Inflammatory macrophage (primary cell): ENCODE results near the gene AGTRAP.

Source experiments
- DNase-seq, 2 donors: peaks; one replicate each; pipeline ENCODE4 v3.0.0-alpha.2; 2020 to 2022

AGTRAP gene

DNA sequence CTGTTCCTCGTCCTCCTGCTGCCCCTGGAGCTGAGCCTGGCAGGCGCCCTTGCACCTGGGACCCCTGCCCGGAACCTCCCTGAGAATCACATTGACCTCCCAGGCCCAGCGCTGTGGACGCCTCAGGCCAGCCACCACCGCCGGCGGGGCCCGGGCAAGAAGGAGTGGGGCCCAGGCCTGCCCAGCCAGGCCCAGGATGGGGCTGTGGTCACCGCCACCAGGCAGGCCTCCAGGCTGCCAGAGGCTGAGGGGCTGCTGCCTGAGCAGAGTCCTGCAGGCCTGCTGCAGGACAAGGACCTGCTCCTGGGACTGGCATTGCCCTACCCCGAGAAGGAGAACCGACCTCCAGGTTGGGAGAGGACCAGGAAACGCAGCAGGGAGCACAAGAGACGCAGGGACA, 29.6 kb upstream of the AGTRAP start:
- DNase-seq = no peak

DNA sequence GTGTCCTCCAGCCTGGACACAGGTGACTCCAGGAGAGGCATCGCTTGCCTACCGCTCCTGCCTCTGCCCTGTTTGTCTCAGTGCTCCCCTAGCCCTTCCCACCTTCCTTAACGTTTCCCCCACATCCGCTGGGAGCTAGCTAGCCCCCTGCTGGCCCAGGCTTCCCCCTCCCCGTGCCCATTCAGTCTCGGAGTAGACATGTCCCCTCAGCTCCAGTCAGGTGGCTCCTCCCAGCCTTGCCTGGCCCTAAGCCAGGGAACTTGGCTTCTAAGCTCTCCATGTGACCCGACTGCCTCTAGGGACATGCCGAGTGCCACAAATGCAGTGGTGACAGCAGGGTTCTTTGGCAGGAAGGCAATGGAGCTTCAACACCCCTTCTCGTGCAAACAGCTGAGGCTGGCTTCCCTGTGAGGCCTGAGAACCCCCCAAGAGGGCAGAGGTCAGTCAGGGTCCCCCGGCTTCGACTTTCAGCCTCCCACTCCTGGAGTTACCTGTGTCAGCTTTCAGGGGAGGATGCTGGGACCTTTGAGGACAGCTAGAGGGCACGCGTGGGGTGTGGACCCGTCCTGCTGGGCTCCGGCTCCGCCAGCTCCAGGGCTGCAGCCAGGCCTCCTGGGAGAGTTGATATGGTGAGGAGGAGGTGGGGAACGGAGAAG, 28.2 kb upstream of the AGTRAP start:
- DNase-seq = peak in 1 of 2 donors; percentile 64

DNA sequence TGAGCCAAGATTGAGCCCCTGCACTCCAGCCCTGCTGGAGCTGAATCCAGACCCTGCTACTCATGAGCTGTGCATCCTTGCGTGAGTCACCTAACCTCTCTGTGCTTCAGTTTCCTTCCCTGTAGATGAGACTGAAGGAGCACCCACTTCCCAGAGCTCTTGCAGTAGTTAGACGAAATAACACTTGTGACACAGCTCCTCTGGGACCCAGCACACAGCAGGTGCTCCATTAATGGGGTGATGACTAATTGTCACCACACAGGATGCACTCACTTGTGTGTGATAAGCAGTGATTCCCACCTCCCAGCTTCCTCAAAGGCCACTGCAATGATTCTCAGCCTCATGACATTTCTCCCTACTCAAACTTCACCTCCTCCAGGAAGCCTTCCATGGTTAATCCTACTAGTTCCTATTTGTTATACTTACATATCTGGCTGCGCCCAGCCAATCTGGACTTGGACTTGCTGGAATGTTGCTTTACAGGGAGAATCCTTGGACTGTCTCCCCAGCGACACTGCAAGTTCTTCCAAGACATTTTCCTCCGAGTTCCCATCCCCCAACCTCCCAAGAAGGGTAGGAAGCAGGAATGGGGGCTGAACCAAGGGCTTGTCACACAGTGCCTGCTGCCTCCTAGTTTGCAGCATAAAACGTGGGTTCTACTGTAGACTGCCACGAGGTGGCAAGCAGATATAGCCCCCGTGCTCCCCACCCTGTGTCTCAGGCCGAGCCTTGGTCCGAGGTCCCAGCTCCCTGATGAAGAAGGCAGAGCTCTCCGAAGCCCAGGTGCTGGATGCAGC, 27.2 kb upstream of the AGTRAP start:
- peak; percentile 85 to 96 for DNase-seq

DNA sequence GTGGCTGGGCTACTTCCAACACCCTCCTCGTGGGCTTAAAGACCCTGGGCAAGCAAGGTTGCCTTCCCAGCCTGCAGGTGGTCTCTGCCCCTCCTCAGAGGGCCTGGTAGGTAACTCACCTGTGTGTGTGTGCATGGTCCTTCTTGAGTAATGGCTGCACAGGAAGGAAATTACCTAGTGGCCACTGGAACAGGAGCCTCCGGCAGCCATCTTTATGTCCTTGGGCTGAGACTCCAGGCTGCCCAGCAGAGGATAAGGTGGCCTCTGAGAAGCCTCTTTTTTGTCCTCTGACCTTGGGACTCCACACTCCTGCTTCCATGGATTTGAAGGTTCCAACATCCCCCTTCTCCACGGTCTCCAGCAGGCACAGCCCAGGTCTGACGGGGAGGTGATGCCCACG, 24.4 kb upstream of the AGTRAP start:
- DNase-seq = no peak

DNA sequence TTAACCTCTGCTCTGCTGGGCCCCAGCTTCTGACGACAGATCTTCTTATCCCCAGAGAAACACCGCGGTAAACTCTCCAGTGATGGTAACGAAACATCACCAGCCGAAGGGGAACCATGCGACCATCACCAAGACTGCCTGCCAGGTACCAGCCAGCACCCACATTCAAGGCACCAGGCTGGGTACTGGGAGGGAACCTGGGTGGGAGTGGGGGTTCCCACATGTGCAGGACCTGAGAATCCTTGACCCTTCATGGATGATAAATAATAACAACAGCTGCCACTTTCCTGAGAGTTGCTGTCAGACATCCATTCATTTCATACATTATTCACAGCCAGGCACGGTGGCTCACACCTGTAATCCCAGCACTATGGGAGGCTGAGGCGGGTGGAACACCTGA, 23.7 kb upstream of the AGTRAP start:
- no peak for DNase-seq

- no peak for DNase-seq
Observed at GRCh38 chr1:11713095-11713494, 22.8 kb upstream of the AGTRAP start.

DNA sequence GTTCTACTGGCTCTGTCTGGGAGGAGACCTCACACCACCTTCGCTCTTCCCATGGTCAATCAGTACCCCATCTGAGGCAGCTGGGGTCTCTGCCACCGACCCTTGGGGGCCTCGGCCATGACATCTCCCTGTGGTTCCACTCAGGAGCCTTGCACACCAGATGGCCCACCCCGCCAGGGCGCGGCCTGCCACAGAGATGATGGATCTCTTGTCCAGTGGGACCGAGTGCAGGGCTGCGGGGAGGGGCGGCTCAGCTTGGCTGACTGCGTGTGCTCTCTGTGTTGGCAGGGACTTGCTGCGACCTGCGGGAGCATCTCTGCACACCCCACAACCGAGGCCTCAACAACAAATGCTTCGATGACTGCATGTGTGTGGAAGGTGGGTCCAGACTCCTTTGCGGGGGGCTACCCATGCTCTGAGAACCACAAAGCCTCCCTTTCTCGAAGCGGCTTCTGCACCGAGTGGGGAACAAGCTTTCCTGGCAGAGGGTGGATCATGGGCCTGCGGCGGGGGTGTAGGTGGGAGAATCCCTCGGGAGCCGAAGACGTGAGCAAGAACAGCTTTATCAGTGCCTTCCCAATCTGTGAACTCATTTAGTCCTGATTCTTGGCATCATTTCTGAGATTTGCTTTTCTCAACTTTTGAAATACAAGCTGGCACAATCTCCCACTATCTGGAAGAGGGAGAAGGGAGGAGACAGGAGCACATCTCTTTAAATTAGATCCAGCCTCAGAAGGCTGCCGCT, 20.9 kb upstream of the AGTRAP start:
- no peak for DNase-seq

GRCh38 chr1:11719313-11720032, 16.5 kb upstream of the AGTRAP start:
- DNase-seq = peak; percentile 86 to 90

DNA sequence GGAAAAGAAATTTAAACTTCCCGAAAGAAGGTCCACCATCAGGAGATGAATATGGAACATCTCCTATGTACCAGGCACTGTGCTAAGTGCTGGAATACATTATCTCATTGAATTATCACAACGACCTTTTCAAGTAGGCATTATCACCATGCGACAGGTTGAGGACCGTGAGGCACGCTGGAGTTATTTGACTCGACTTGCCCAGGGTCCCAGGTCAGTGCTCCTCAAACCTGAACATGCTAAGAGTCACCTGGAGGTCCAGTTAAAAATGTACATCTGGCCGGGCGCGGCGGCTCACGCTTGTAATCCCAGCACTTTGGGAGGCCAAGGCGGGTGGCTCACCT, 15.9 kb upstream of the AGTRAP start:
- no peak for DNase-seq

DNA sequence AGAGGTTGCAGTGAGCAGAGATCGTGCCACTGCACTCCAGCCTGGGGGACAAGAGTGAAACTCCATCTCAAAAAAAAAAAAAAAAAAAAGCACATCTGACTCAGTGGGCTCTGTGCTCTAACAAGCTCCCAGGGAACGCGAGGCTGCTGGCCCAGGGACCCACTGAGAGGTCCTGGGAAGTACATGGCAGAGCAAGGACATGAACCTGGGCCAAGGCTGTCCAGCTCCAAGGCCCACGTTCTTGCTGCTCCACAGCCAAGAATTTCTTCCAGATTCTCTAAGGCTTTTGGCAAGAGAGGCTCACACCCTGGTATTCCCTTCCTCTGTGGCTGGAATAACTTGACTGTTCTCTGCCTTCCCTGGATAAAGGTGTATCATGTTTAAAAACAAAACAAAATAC, 15.4 kb upstream of the AGTRAP start:
- no peak for DNase-seq

- DNase-seq = no peak
Observed at GRCh38 chr1:11721311-11721710, 14.6 kb upstream of the AGTRAP start.

GRCh38 chr1:11722538-11722937, 13.4 kb upstream of the AGTRAP start:
- DNase-seq = no peak

GRCh38 chr1:11725616-11726015, 10.3 kb upstream of the AGTRAP start:
- peak; percentile 57 to 73 for DNase-seq

DNA sequence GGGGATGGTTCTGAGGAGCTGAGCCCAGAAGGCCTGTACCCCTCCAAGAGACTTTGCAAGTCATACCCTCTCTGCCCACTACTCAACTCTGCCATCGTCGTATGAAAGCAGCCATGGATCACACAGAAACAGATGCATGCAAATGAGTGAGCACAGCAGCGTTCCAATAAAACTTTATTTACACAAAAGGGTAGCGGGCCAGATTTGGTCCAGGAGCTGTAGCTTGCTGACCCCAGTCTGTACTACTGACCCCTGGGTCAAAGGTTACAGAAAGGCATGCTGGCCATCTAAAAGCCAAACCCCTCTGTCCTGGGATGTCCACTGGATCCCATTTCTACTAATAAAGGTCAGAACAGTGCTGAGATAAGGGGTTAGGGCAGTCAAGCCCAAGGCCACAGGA, 8.8 kb upstream of the AGTRAP start:
- DNase-seq = no peak

GRCh38 chr1:11728126-11728806, 7.7 kb upstream of the AGTRAP start:
- no peak for DNase-seq

DNA sequence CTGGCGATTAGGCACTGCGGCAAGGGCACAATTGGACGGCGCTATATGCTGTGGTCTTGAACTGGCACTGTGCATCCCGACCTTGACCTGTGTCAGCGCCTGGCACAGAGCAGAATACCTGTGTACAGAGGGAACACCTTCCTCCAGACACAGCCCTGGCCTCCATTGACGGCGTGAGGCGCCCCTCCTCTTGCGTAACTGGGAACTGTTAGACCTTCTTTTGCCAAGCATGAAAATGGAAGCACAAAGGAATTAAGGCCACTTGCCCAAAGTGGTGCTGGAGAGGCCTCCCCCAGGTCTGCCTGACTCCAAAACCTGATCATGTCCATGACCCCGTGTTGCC, 6.8 kb upstream of the AGTRAP start:
- no peak for DNase-seq

GRCh38 chr1:11729498-11730428, 6.2 kb upstream of the AGTRAP start:
- peak in 1 of 2 donors; percentile 14 for DNase-seq

GRCh38 chr1:11730429-11730891, 5.5 kb upstream of the AGTRAP start:
- peak; percentile 90 for DNase-seq

GRCh38 chr1:11731691-11732283, 4.1 kb upstream of the AGTRAP start:
- DNase-seq = peak; percentile 21 to 46

DNA sequence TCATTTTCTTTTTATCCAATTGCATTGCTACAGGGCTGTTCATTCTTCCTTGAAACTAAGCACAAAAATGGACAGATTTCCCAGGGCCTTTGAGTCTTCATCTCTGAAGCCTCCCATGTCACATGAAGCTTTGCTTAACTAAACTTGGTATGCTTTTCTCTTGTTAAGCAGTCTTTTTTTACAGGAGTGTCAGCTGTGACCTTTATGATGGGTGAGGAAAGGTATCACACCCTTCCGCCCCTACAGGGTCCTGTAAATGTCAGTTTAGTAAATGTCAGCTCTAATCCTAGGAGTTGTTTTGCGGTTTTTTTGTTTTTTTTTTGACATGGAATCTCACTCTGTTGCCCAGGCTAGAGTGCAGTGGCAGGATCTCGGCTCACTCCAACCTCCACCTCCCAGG, 2.6 kb upstream of the AGTRAP start:
- no peak for DNase-seq

DNA sequence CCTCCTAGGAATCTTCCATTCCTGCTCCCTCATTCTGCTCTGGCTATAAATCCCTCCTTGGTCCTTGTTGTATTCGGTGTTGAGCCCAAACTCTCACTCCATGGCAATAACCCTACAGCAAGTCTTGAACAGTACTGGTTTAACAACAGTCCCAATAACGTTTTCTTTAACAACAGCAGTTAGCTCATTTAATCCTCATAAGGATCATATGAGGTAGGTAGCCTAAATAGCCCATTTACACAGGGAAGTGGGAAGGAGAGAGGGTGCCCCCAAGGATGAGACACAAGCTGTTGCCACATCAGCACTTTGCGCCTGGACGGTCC, 444 bp upstream of the AGTRAP start:
- no peak for DNase-seq
